Stimulated activated CD4-positive, alpha-beta T cell treated with anti-CD3 and anti-CD28 coated beads, Interleukin-15, amount 100 ng/mL, for 48 hours (primary cell): ENCODE results near the gene E2F2.

Experiments used
- DNase-seq, 2 donors: peaks; one replicate each; pipeline ENCODE4 v3.0.0-alpha.2; 2020; ENCODE audit warnings: low read depth in 2 of 2

Gene E2F2

GRCh38 chr1:23484253-23485001 lies 46.6 kb downstream of the E2F2 start:
- DNase-seq, result peak; percentile 81 to 92

- DNase-seq, result no peak
Measured at GRCh38 chr1:23483321-23484252, 47.4 kb downstream of the E2F2 start, which contains the start of gene ASAP3. TSS of gene ASAP3 (minus strand) at chr1:23484179. CDS start at chr1:23484133, 46 bp downstream.

- DNase-seq, result no peak
Measured at GRCh38 chr1:23481904-23482303, 49.1 kb downstream of the E2F2 start.

- no peak for DNase-seq
Measured at GRCh38 chr1:23481026-23481597, 49.9 kb downstream of the E2F2 start.

GRCh38 chr1:23480187-23481025 lies 50.6 kb downstream of the E2F2 start:
- DNase-seq, result no peak

GRCh38 chr1:23479666-23479941 lies 51.4 kb downstream of the E2F2 start:
- no peak for DNase-seq

- DNase-seq, result no peak
Measured at GRCh38 chr1:23478896-23479665, 52.0 kb downstream of the E2F2 start.

- DNase-seq, result no peak
Measured at GRCh38 chr1:23477359-23478144, 53.5 kb downstream of the E2F2 start.

GRCh38 chr1:23475641-23476040 lies 55.4 kb downstream of the E2F2 start:
- no peak for DNase-seq

GRCh38 chr1:23475134-23475628 lies 55.9 kb downstream of the E2F2 start:
- DNase-seq, result no peak

- DNase-seq, result no peak
Measured at GRCh38 chr1:23473037-23473800, 57.8 kb downstream of the E2F2 start.

GRCh38 chr1:23472351-23473036 lies 58.5 kb downstream of the E2F2 start:
- DNase-seq, result no peak

- no peak for DNase-seq
Measured at GRCh38 chr1:23471473-23472075, 59.5 kb downstream of the E2F2 start.

- DNase-seq, result no peak
Measured at GRCh38 chr1:23470282-23471070, 60.6 kb downstream of the E2F2 start.

GRCh38 chr1:23469372-23469982 lies 61.6 kb downstream of the E2F2 start:
- DNase-seq, result no peak

GRCh38 chr1:23466423-23466989 lies 64.5 kb downstream of the E2F2 start:
- no peak for DNase-seq

GRCh38 chr1:23463286-23463685 lies 67.7 kb downstream of the E2F2 start:
- no peak for DNase-seq
